ELF-1 (cell line): Measurements from ENCODE around the gene MTR.
"Not testable (repeated sequence)": the region's sequence is repeated elsewhere in the genome, so short reads cannot be mapped to it uniquely, and the experiment has no call there.

ENCODE experiments used
- DNase-seq: peaks from one replicate; pipeline ENCODE4 v3.0.0-alpha.2; 2016; ENCODE audit warnings: low read depth, low spot score

The MTR gene

GRCh38 chr1:236830560-236830959 is 35.5 kb downstream of the MTR start:
- DNase-seq = no peak

- no peak for DNase-seq
Observed at GRCh38 chr1:236833575-236833974, 38.5 kb downstream of the MTR start.

DNA sequence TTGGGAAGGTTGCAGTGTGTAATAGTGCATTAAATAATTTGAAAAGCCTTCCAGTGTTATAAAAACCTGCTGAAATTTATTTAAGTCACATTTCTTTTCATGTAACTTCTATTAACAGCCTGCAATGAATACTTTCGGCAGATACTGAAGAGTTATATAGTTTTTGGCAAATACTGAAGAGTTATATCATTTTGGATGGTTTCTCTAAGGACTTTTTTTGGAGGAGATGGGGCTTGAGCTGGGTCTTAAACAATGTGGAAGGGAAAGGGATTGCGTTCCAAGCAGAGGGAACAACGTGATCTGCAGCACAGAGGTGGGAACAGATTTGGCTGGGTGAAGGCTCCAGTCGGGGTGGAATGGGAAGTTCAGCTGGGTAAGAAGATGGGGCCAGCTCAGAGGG is 39.8 kb downstream of the MTR start:
- no peak for DNase-seq

GRCh38 chr1:236835491-236835890 is 40.4 kb downstream of the MTR start:
- DNase-seq = no peak

DNA sequence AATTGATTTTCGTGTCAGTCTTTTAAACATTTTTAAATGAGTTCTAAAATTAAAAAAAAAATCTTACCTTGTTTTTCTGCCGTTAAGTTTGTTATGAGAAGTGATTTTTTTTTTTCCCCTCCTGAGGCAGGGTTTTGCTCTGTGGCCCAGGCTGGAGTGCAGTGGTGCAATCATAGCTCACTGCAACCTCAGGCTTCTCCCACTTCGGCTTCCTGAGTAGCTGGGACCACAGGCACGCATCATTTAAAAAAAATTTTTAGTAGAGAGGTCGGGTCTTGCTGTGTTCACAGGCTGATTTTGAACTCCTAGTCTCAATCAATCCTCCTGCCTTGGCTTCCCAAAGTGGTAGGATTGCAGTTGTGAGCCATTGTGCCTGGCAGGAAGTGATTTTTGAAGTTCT is 41.1 kb downstream of the MTR start:
- no peak for DNase-seq

DNA sequence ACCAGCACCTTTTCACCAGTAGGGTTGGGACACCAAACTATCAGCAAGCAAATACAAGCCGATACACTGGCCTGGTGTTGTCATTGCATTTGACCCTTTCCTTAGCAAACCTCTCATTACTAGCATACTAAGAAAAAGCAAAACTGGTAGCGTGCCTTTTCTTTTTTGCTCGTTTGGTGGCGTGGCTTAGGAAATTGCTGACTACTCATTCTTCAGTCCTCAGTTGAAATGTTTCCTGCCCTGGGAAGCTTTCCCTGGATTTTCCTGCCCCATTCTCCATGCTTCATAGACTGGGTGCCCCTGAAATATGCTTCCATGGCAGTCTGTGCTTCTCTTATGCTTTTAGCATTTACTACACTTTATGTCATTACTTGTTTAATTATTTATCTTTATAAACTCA is 42.0 kb downstream of the MTR start:
- no peak for DNase-seq

- DNase-seq = no peak
Observed at GRCh38 chr1:236837897-236838296, 42.8 kb downstream of the MTR start.

DNA sequence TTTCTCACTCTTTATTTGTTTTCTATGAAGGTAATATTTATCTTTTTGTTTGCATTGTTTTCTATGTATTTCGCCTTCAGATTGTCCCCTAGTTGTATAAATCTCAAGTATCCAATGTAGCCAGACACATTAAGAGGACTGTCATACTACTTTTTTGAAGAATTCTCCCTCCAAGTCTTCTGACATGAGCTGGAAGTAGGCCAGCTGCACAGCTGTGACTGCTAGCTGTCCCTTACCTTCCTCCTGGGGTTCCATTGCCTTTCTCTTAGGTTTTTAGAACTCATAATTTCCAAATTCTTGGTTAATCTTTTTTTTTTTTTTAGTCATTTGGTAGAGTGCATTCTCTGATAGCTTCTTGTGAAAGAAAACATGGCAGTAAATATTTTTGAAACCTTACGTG is 46.2 kb downstream of the MTR start:
- DNase-seq = no peak

DNA sequence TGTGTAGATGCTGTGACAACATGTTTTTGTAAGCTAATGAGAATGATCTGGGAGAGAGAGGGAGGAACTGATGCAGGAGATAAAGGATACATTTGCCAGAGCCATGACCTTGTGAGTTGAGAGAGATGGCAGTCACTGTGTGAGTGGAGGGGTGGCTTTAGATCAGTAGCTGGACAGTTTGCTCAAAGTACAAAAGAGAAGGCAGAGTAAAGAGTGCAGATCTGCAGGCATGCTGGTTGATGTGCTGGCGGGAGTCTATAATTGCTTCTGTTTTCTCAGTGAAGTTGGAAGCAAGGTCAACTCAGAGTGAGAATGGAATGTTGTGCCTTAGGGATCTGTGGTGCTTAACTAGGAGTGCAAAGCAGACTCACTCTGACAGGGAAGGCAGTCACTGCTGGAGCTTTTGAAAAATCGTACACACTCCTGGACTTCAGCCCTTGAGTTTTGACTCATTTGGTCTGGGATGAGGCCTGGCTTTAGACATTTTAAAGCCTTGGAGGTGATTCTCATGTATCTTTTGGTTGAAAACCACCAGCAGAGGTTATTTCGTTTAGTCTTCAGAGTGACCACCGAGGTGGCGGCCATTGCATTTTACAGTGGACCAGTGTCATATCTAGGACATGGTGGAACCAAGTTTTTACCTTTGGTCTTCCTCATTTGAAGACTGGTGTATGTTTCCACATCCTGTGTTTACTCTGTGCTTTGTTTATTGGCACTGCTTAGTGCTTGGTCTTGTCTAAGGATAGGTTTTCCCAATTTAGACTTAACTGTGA is 49.6 kb downstream of the MTR start:
- DNase-seq = peak; percentile 56

GRCh38 chr1:236845830-236846229 is 50.7 kb downstream of the MTR start:
- no peak for DNase-seq

GRCh38 chr1:236848274-236848923 is 53.3 kb downstream of the MTR start:
- DNase-seq = no peak

- DNase-seq = no peak
Observed at GRCh38 chr1:236850077-236850979, 55.2 kb downstream of the MTR start.

DNA sequence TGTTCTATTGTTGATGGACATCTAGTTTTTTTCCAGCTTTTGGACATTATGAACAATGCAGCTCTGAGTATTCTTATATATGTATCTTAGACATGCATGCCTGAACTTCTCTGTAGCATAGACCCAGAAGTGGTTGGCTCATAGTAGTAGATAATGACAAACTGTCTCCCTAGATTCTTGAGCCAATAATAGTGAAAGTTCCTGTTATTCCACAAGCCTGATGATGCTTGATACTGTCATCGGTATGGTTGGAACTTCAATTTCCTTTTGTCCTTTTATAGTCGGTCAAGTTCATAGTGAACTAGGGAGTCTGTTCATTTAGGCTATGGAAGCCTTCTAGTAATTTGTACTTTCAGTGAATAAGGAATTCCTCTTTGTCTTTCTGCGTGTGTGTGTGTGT is 56.8 kb downstream of the MTR start:
- no peak for DNase-seq

DNA sequence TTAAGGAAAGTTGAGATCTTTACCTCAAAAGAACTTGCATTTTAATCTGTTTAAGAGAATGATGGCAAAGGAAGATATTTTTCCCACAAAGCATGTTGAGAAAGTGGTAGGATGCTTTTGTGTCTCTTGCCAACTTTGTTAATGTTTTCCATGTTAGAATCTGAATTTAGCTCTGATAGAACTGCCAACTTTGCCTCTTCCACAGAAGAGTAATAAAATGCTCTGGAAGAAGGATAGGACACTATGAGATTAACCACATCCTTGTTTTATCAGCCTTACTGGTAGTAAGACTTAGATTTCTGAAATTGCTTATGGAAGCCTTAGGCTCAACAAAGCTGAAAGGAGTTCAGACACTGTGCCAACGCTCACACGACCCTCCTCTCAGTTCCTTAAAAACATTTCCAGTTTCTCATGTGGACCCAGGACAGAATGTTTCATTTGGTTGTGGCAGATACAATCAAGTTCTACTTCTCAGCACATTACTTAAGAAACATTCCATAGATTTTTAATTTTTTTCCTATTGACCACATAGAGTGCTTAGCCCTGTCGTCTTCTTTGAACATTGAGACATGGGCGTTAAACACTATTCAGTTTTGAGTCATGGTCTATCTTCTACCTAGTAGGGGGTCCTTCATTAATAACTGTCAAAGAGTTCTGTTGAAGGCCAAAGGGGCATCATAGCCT is 59.0 kb downstream of the MTR start:
- no peak for DNase-seq

GRCh38 chr1:236854605-236854983 is 59.5 kb downstream of the MTR start:
- DNase-seq = peak; percentile 7

DNA sequence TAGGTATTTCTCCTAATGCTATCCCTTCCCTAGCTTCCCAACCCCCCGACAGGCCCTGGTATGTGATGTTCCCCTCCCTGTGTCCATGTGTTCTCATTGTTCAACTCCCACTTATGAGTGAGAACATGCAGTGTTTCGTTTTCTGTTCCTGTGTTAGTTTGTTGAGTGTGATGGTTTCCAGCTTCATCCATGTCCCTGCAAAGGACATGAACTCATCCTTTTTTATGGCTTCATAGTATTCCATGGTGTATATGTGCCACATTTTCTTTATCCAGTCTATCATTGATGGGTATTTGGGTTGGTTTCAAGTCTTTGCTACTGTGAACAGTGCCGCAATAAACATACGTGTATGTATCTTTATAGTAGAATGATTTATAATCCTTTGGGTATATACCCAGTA is 61.6 kb downstream of the MTR start:
- not testable (repeated sequence) for DNase-seq

DNA sequence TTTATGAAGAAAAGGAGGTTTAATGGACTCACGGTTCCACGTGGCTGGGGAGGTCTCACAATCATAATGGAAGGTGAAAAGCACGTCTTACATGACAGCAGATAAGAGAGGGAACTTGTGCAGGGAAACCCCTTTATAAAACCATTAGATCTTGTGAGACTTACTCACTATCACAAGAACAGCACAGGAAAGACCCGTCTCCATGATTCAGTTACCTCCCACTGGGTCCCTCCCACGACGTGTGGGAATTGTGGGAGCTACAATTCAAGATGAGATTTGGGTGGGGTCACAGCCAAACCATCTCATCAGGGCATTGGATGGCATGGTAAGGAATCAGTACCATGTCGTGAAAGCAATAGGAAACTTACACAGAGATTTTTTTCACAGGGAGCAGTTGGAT is 63.1 kb downstream of the MTR start:
- no peak for DNase-seq

GRCh38 chr1:236860101-236860500 is 65.0 kb downstream of the MTR start:
- no peak for DNase-seq

GRCh38 chr1:236860674-236861073 is 65.6 kb downstream of the MTR start:
- no peak for DNase-seq

GRCh38 chr1:236861560-236862218 is 66.6 kb downstream of the MTR start:
- no peak for DNase-seq

DNA sequence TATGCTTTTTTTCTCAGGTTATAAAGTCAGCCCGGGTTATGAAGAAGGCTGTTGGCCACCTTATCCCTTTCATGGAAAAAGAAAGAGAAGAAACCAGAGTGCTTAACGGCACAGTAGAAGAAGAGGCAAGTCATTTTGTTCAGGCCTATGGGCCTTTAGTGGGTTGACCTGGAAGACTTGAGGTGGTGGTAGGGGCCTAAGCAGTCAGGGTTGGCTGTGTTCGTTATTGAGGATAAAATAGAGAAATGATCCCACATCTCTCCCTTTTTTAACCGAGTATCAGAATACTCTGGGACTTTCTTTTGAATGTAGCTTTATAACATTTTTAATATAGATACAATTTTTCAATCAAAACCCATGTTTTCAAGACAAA is 67.1 kb downstream of the MTR start:
- DNase-seq = no peak
